ENCODE results near the gene TNS4.

DNA sequence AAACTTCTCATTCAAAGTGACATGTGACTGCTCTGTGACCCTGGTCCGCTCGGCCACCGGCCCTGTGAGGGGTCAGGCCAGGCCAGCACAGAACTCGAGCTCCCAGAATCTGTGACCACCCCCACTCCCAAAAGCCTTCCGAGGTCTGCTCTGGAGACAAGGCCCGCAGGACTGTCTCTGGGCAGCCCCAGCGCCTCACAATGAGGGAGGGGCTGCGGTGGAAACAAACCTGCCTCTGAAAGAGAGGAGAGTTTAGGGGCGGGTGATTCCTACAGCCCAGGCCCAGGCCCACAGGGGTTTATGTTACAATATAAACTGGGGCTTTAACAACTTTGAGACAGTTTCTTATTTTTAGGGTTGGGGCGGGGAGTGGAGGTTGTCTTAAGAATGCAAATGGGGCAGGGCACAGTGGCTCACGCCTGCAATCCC, 38.3 kb downstream of the TNS4 start:
- no peak for TF ChIP-seq CTCF (conservative IDR thresholded peaks at IDR 0.05; ENCODE audit: low read length)
- TF ChIP-seq EZH2phosphoT487 (IDR thresholded peaks at IDR 0.05; ENCODE audit: borderline replicate concordance, low read depth, low read length): no peak
